Mesothelial cell of epicardium (in vitro differentiated cells): Measurements from ENCODE around the gene SLC25A39. TPM values are rescaled to one million over a fixed set of nuclear protein-coding genes. Genes with fewer than 3 reads are reported as not detected.

Source experiments
- DNase-seq, 2 experiments: peaks; one replicate each; pipeline ENCODE4 v3.0.0; 2021; ENCODE audit warnings: low spot score in 2 of 2; ENCODE audit not compliant: unreplicated experiment in 2 of 2
- H3K27ac Mint-ChIP-seq: 2 replicates; pipeline ENCODE4 v1.8.0; 2021; ENCODE audit warnings: mixed read lengths
- H3K27me3 Mint-ChIP-seq: 2 replicates; pipeline ENCODE4 v1.8.0; 2021; ENCODE audit warnings: low read depth, mixed read lengths
- H3K36me3 Mint-ChIP-seq: 2 replicates; pipeline ENCODE4 v1.8.0; 2021; ENCODE audit warnings: mixed read lengths
- H3K4me1 Mint-ChIP-seq: 2 replicates; pipeline ENCODE4 v1.8.0; 2021; ENCODE audit warnings: mixed read lengths
- H3K4me3 Mint-ChIP-seq: 2 replicates; pipeline ENCODE4 v1.8.0; 2021; ENCODE audit warnings: mild to moderate bottlenecking, moderate library complexity, mixed read lengths
- H3K9me3 Mint-ChIP-seq: 2 replicates; pipeline ENCODE4 v1.8.0; 2021; ENCODE audit warnings: mixed read lengths
- CTCF ChIP-seq: fragments of 200-600 bp; sonication (generic); IDR thresholded peaks from one replicate; pipeline ENCODE4 v1.5.0; 2021; ENCODE audit warnings: antibody characterized with exemption; ENCODE audit not compliant: unreplicated experiment
- total RNA-seq: library from RNA; stranded (reverse); gene quantifications from 3 replicates; pipeline ENCODE4 v1.2.1, GENCODE V29; 2021

Gene SLC25A39
- total RNA-seq, 1 donor from 2014 or later: 112 TPM

- peak; percentile 81 to 89 for DNase-seq
- peak; percentile 78 for TF ChIP-seq CTCF
- Mint-ChIP-seq H3K4me3 (peak within 1 kb of the TSS; percentile 82), H3K4me1 (peaks cover 39% of the 10 kb centered on the region), H3K9me3 (no peaks in the 10 kb centered on the region), H3K27me3 (peaks cover 25% of the 10 kb centered on the region), H3K27ac (peak within 1 kb of the TSS; percentile 78), H3K36me3 (peaks cover 5% of the 10 kb centered on the region)
These were observed 39.1 kb upstream of the SLC25A39 start, which contains the start of gene FAM171A2 for GRCh38 chr17:44363613-44364159. TSS of gene FAM171A2 (minus strand) at chr17:44363853. CDS start at chr17:44363714, 139 bp downstream.

DNA sequence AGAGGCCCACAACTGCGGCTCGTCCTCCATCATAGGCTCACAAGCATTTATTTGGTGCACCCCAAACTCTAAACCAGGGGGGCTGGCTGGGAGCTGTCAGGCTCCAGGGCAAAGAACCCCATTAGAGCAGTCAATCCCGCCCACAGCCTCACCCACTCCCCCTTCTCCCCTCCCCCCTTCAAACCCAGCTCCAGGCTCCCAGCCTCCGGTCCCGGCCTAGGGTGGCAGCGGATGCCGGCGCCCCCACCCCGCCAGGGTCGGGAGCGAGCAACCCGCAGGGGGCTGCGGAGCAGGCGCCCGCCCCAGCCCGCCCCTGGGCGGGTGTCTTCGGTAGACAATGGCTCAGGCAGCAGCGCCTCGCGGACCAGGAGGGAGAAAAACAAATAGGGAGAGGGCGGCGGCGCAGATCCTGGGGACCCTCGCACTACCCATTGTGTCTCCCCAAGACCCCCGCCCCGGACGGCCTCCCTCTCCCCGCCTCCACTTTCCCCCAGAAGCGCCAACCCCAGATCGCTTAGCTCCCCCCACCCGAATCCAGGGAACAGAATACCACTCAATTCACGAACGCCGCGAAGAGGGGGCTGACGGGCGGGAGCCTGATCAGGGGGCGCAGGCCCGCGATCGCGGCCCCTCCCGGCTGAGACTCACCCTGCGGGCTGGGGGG is 38.5 kb upstream of the SLC25A39 start:
- no peak for DNase-seq
- H3K27ac Mint-ChIP-seq: peak overlapping the region; percentile 43
- peaks cover 39% of the 10 kb centered on the region for H3K4me1 Mint-ChIP-seq
- no peak for TF ChIP-seq CTCF
- H3K9me3 Mint-ChIP-seq: no peaks in the 10 kb centered on the region
- H3K36me3 Mint-ChIP-seq: peaks cover 6% of the 10 kb centered on the region
- H3K27me3 Mint-ChIP-seq: peaks cover 25% of the 10 kb centered on the region
- peak overlapping the region; percentile 81 for H3K4me3 Mint-ChIP-seq

DNA sequence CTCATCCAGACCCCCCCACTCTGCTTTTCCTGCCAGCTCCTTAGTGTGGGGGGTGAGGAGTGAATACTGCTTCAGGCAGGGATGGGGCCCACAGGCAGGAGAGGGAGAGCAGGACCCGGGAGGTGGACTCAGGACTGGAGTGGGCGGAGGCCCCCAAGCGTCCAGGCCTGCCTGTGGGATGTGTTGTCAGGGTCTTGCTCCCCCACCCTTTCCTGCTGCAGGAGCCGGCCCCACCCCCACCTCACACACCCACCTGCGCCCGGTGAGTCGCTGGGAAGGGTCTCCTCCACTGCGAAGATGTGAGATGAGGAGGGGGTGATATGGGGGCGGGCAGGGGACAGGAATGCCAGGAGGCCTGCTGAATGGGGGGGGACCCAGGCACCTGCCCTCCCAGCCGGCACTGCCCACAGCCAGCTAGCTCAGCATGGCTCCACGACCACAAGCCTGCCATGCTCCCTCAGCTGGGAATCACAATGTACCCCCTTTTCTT is 37.9 kb upstream of the SLC25A39 start:
- DNase-seq: no peak

GRCh38 chr17:44361292-44362260 is 37.0 kb upstream of the SLC25A39 start:
- Mint-ChIP-seq H3K27me3 (peaks cover 14% of the 10 kb centered on the region), H3K4me3 (peak overlapping the region; percentile 81), H3K27ac (peak overlapping the region; percentile 40), H3K4me1 (peaks cover 32% of the 10 kb centered on the region), H3K9me3 (no peaks in the 10 kb centered on the region), H3K36me3 (peaks cover 6% of the 10 kb centered on the region)
- DNase-seq: no peak
- TF ChIP-seq CTCF: no peak

More for the DNA sequence above, 37.9 kb upstream of the SLC25A39 start:
- Mint-ChIP-seq H3K4me1 (peaks cover 36% of the 10 kb centered on the region), H3K36me3 (peaks cover 6% of the 10 kb centered on the region), H3K9me3 (no peaks in the 10 kb centered on the region), H3K27me3 (peaks cover 22% of the 10 kb centered on the region), H3K27ac (peak overlapping the region; percentile 40), H3K4me3 (peak overlapping the region; percentile 81)
- no peak for TF ChIP-seq CTCF

DNA sequence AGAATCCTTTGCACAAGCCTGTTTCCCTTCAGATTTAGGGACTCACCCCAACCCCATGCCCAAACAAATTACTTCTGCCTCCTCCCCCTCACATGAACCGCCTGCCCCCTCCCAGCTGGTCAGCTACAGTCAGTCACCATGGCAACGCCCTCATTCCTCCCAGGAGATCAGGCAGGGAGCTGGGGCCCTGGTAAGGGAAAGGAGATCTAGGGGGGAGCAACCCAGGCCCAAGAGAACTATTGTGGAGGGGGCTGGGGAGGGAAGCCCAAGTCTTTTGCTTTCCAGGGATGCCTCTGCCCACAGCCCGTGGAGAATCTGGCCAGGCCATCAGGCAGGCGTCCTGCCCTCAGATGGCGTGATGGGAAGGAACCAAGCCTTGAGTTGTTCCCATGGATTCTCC is 36.2 kb upstream of the SLC25A39 start:
- TF ChIP-seq CTCF: no peak
- DNase-seq: no peak
- Mint-ChIP-seq H3K4me1 (peaks cover 32% of the 10 kb centered on the region), H3K27me3 (peaks cover 8% of the 10 kb centered on the region), H3K9me3 (no peaks in the 10 kb centered on the region), H3K4me3 (peak overlapping the region; percentile 81), H3K36me3 (peaks cover 6% of the 10 kb centered on the region), H3K27ac (peak overlapping the region; percentile 47)
